Mesenchymal stem cell (in vitro differentiated cells and primary cell): ENCODE results near the gene TCF4.

Source experiments
- DNase-seq: peaks from one replicate; pipeline ENCODE4 v3.0.0-alpha.2; 2013
- H2AFZ ChIP-seq: one replicate; pipeline ENCODE4 v1.6.1; 2013; ENCODE audit warnings: low read depth, mild to moderate bottlenecking, control low read depth, inconsistent platforms, low read length, moderate library complexity
- H2AK5ac ChIP-seq: 2 replicates; pipeline ENCODE4 v1.6.1; 2013; ENCODE audit warnings: low read length, moderate library complexity, mild to moderate bottlenecking, inconsistent platforms; ENCODE audit not compliant: severe bottlenecking
- H2BK120ac ChIP-seq: one replicate; pipeline ENCODE4 v1.6.1; 2013; ENCODE audit warnings: low read depth, mild to moderate bottlenecking, inconsistent platforms, low read length, moderate library complexity
- H2BK12ac ChIP-seq, 2 experiments: one replicate each; pipeline ENCODE4 v1.6.1; 2013; ENCODE audit warnings: inconsistent platforms in 2 of 2, low read length in 2 of 2, mild to moderate bottlenecking in 2 of 2, moderate library complexity in 2 of 2, control low read depth in 1 of 2
- H2BK15ac ChIP-seq: one replicate; pipeline ENCODE4 v1.6.1; 2013; ENCODE audit warnings: mild to moderate bottlenecking, low read depth, inconsistent platforms; ENCODE audit not compliant: poor library complexity, severe bottlenecking
- H2BK5ac ChIP-seq: 2 replicates; pipeline ENCODE4 v1.6.1; 2013; ENCODE audit warnings: low read depth, mild to moderate bottlenecking, low read length, control low read depth, inconsistent platforms; ENCODE audit not compliant: poor library complexity, severe bottlenecking
- H3K14ac ChIP-seq, 2 experiments: one replicate each; pipeline ENCODE4 v1.6.1; 2013; ENCODE audit warnings: inconsistent platforms in 2 of 2, low read length in 2 of 2, control low read depth in 1 of 2, mild to moderate bottlenecking in 1 of 2, moderate library complexity in 1 of 2
- H3K18ac ChIP-seq, 2 experiments: one replicate each; pipeline ENCODE4 v1.6.1; 2013; ENCODE audit warnings: inconsistent platforms in 2 of 2, low read length in 2 of 2, control low read depth in 1 of 2, low read depth in 1 of 2, mild to moderate bottlenecking in 1 of 2
- H3K23ac ChIP-seq, 2 experiments: one replicate each; pipeline ENCODE4 v1.6.1; 2013; ENCODE audit warnings: inconsistent platforms in 2 of 2, low read length in 2 of 2, mild to moderate bottlenecking in 2 of 2, moderate library complexity in 2 of 2, control low read depth in 1 of 2
- H3K27ac ChIP-seq: 2 replicates; pipeline ENCODE4 v1.5.1; 2013; ENCODE audit warnings: mild to moderate bottlenecking, moderate library complexity, low read length, control low read depth, inconsistent platforms; ENCODE audit not compliant: poor library complexity, severe bottlenecking
- H3K27me3 ChIP-seq, 2 experiments: 2 replicates each; pipeline versions ENCODE4 v1.6.1 to v1.7.0; 2013; ENCODE audit warnings: low read length in 2 of 2, mild to moderate bottlenecking in 2 of 2, moderate library complexity in 2 of 2, control low read depth in 1 of 2, inconsistent platforms in 1 of 2; ENCODE audit not compliant: control insufficient read depth in 1 of 2, insufficient read depth in 1 of 2
- H3K36me3 ChIP-seq, 2 experiments: 2 replicates each; pipeline versions ENCODE4 v1.6.1 to v1.7.0; 2013; ENCODE audit warnings: low read length in 2 of 2, control low read depth in 1 of 2, inconsistent platforms in 1 of 2, low read depth in 1 of 2, mild to moderate bottlenecking in 1 of 2; ENCODE audit not compliant: insufficient read depth in 2 of 2, control insufficient read depth in 1 of 2
- H3K4ac ChIP-seq, 2 experiments: one replicate each; pipeline ENCODE4 v1.6.1; 2013; ENCODE audit warnings: inconsistent platforms in 2 of 2, low read length in 2 of 2, mild to moderate bottlenecking in 2 of 2, moderate library complexity in 2 of 2, control low read depth in 1 of 2, low read depth in 1 of 2
- H3K4me1 ChIP-seq: 2 replicates; pipeline ENCODE4 v1.6.1; 2013; ENCODE audit warnings: low read depth, low read length, control low read depth; ENCODE audit not compliant: control insufficient read depth, insufficient read depth
- H3K4me2 ChIP-seq: 2 replicates; pipeline ENCODE4 v1.6.1; 2013; ENCODE audit warnings: low read length, mild to moderate bottlenecking, inconsistent platforms; ENCODE audit not compliant: poor library complexity, severe bottlenecking
- H3K4me3 ChIP-seq, 2 experiments: 2 replicates each; pipeline versions ENCODE4 v1.5.1 to v1.7.0; 2013; ENCODE audit warnings: low read length in 2 of 2, mild to moderate bottlenecking in 2 of 2, control low read depth in 1 of 2, low read depth in 1 of 2; ENCODE audit not compliant: insufficient read depth in 1 of 2
- H3K79me1 ChIP-seq: replicated peaks from 2 replicates; pipeline ENCODE4 v1.6.1; 2013; ENCODE audit warnings: mild to moderate bottlenecking, control low read depth, low read length, inconsistent platforms; ENCODE audit not compliant: poor library complexity, severe bottlenecking
- H3K9ac ChIP-seq: 2 replicates; pipeline ENCODE4 v1.7.0; 2013; ENCODE audit warnings: mild to moderate bottlenecking, low read length, moderate library complexity
- H3K9me3 ChIP-seq: 2 replicates; pipeline ENCODE4 v1.7.0; 2013; ENCODE audit warnings: mild to moderate bottlenecking, low read length; ENCODE audit not compliant: control insufficient read depth
- H4K8ac ChIP-seq: one replicate; pipeline ENCODE4 v1.6.1; 2013; ENCODE audit warnings: inconsistent platforms, mild to moderate bottlenecking, low read length, moderate library complexity
- H4K91ac ChIP-seq: one replicate; pipeline ENCODE4 v1.6.1; 2013; ENCODE audit warnings: mild to moderate bottlenecking, low read length, inconsistent platforms
- WGBS: methylation state at CpG from one replicate; pipeline ENCODE4 v1.1.7; 2013; ENCODE audit warnings: mixed read lengths; 5-methylcytosine and 5-hydroxymethylcytosine counted together

TCF4 gene

GRCh38 chr18:55261253-55261652 is 326.7 kb downstream of the TCF4 start:
- Histone ChIP-seq H2BK15ac (no peak overlapping the region), H3K9me3 (no peaks in the 10 kb centered on the region), H3K27ac (no peak overlapping the region), H4K91ac (no peak overlapping the region), H3K79me1 (no peaks in the 10 kb centered on the region), H4K8ac (no peak overlapping the region), H3K36me3 (peaks cover 3 to 97% of the 10 kb centered on the region in 2 experiments), H3K23ac (no peak overlapping the region), H2AFZ (no peak overlapping the region), H3K4ac (no peak overlapping the region), H3K4me3 (no peak overlapping the region), H2BK120ac (no peak overlapping the region), H3K4me2 (no peak overlapping the region), H3K14ac (no peak overlapping the region), H3K9ac (no peak overlapping the region), H3K18ac (no peak overlapping the region), H2BK5ac (no peak overlapping the region), H2BK12ac (no peak overlapping the region), H3K4me1 (no peaks in the 10 kb centered on the region), H2AK5ac (no peak overlapping the region), H3K27me3 (no peaks in the 10 kb centered on the region)
- no peak for DNase-seq
- 99% methylated on average over 4 of the region's 4 CpGs for WGBS

GRCh38 chr18:55258088-55258487 is 329.9 kb downstream of the TCF4 start:
- no peaks in the 10 kb centered on the region for H3K79me1 ChIP-seq
- H3K4me3 ChIP-seq, result no peak overlapping the region
- H4K91ac ChIP-seq, result no peak overlapping the region
- no peak overlapping the region for H3K18ac ChIP-seq
- H3K27ac ChIP-seq, result no peak overlapping the region
- no peak overlapping the region for H3K4me2 ChIP-seq
- H3K14ac ChIP-seq, result no peak overlapping the region
- no peak overlapping the region for H2AK5ac ChIP-seq
- peaks cover 3 to 99% of the 10 kb centered on the region in 2 experiments for H3K36me3 ChIP-seq
- no peak overlapping the region for H4K8ac ChIP-seq
- no peaks in the 10 kb centered on the region for H3K4me1 ChIP-seq
- no peaks in the 10 kb centered on the region for H3K27me3 ChIP-seq
- H2BK12ac ChIP-seq, result no peak overlapping the region
- no peak for DNase-seq
- peaks cover 7% of the 10 kb centered on the region for H3K9me3 ChIP-seq
- H3K9ac ChIP-seq, result no peak overlapping the region
- H3K23ac ChIP-seq, result no peak overlapping the region
- no peak overlapping the region for H2BK5ac ChIP-seq
- H3K4ac ChIP-seq, result no peak overlapping the region
- H2AFZ ChIP-seq, result no peak overlapping the region
- 92% methylated on average over 3 of the region's 4 CpGs for WGBS
- H2BK15ac ChIP-seq, result no peak overlapping the region
- H2BK120ac ChIP-seq, result no peak overlapping the region

- WGBS, result 98% methylated on average over 1 of the region's 1 CpG
- Histone ChIP-seq H3K4me3 (no peak overlapping the region), H3K79me1 (no peaks in the 10 kb centered on the region), H3K4me2 (no peak overlapping the region), H2AK5ac (peak overlapping the region; percentile 28), H2BK12ac (no peak overlapping the region), H2BK15ac (no peak overlapping the region), H3K4ac (no peak overlapping the region), H3K23ac (no peak overlapping the region), H3K9me3 (peaks cover 7% of the 10 kb centered on the region), H2BK120ac (no peak overlapping the region), H3K18ac (no peak overlapping the region), H3K9ac (no peak overlapping the region), H3K36me3 (peaks cover 3 to 88% of the 10 kb centered on the region in 2 experiments), H2AFZ (no peak overlapping the region), H3K27me3 (no peaks in the 10 kb centered on the region), H4K8ac (no peak overlapping the region), H3K14ac (no peak overlapping the region), H2BK5ac (peak overlapping the region; percentile 73), H3K27ac (peak overlapping the region; percentile 95), H4K91ac (no peak overlapping the region), H3K4me1 (no peaks in the 10 kb centered on the region)
- DNase-seq, result no peak
These were observed 331.1 kb downstream of the TCF4 start for GRCh38 chr18:55256929-55257289.

- peak overlapping the region; percentile 23 for H3K4me2 ChIP-seq
- no peaks in the 10 kb centered on the region for H3K79me1 ChIP-seq
- no peak for DNase-seq
- WGBS, result 92% methylated on average over 5 of the region's 7 CpGs
- no peak overlapping the region for H3K9ac ChIP-seq
- peaks cover 3 to 83% of the 10 kb centered on the region in 2 experiments for H3K36me3 ChIP-seq
- H2AK5ac ChIP-seq, result peak overlapping the region; percentile 69
- peaks cover 7% of the 10 kb centered on the region for H3K9me3 ChIP-seq
- no peak overlapping the region for H3K18ac ChIP-seq
- no peaks in the 10 kb centered on the region for H3K4me1 ChIP-seq
- peak overlapping the region; percentile 95 for H3K27ac ChIP-seq
- no peak overlapping the region for H3K4me3 ChIP-seq
- no peak overlapping the region for H3K14ac ChIP-seq
- H2AFZ ChIP-seq, result no peak overlapping the region
- H4K8ac ChIP-seq, result no peak overlapping the region
- no peak overlapping the region for H2BK120ac ChIP-seq
- H4K91ac ChIP-seq, result no peak overlapping the region
- no peak overlapping the region for H3K23ac ChIP-seq
- H2BK5ac ChIP-seq, result peak overlapping the region; percentile 89
- no peaks in the 10 kb centered on the region for H3K27me3 ChIP-seq
- H2BK12ac ChIP-seq, result no peak overlapping the region
- no peak overlapping the region for H2BK15ac ChIP-seq
- no peak overlapping the region for H3K4ac ChIP-seq
These were observed 331.6 kb downstream of the TCF4 start for GRCh38 chr18:55256226-55256928.
